Measurements from ENCODE around the gene PCDH9. TPM values are rescaled to one million over a fixed set of nuclear protein-coding genes. Genes with fewer than 3 reads are reported as not detected.

Gene PCDH9
- total and polyA plus RNA-seq, 2 of the 13 experiments (the other 11 are each of a cell fraction or from before 2014, with no cell fraction given): 0.09 TPM; not detected in 1

DNA sequence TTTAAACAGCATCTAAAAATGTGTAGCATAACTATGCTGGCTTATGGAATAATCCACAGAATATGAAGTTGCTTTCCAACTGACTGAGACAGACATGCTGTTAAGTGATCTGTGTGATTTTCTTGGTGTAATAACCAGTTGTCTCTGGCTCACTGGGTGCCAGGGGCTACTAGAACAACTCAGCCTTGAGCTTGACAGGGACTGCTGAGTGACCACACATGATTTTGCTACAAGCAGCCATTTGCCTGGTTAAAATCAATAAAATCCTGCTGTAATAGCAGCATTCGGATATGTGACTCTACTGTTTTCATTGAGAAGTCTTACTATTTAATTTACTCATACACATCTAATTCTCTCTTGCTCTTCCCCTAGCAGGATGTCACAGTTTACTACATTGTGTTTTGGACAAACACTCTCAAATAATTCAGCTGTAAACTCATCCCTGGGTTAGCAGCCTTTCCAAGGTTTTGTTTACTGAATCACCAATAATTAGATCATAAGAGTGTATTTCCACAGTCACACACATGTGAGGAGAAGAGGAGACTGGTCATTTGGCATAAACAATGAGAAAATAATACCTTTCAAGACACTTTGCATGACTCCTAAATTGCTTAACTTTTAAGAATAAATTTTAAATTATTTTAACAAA is 426.2 kb downstream of the PCDH9 start:
- Histone ChIP-seq H3K36me3 (replicated peaks in 1 of 2; ENCODE audit: control insufficient read depth in 1 of 2, insufficient read depth in 2 of 2, low read length in 2 of 2) (no peaks in the 10 kb centered on the region), H3K9me3 (ENCODE audit: low read length) (no peaks in the 10 kb centered on the region), H3K27ac (ENCODE audit: extremely low read length, insufficient read depth, low read length) (no peak overlapping the region), H4K20me1 (ENCODE audit: insufficient read depth, low read length) (no peaks in the 10 kb centered on the region), H3K4me1 (ENCODE audit: insufficient read depth, low read length) (no peaks in the 10 kb centered on the region), H3K27me3 (ENCODE audit: control insufficient read depth in 1 of 2, insufficient read depth in 2 of 2, low read length in 2 of 2) (no peaks in the 10 kb centered on the region; a peak in 1 of 5 replicates), H3K4me3 (replicated peaks in 1 of 3; ENCODE audit: insufficient read depth in 1 of 3, low read depth in 2 of 3, low read length in 3 of 3) (no peak overlapping the region), H3K79me2 (ENCODE audit: insufficient read depth, low read length) (no peaks in the 10 kb centered on the region), H3K9ac (ENCODE audit: insufficient read depth, low read depth, low read length) (no peak overlapping the region), H3K4me2 (ENCODE audit: low read depth, low read length) (no peak overlapping the region), H2AFZ (ENCODE audit: low read length) (no peak overlapping the region)
- TF ChIP-seq, protein P1, sequence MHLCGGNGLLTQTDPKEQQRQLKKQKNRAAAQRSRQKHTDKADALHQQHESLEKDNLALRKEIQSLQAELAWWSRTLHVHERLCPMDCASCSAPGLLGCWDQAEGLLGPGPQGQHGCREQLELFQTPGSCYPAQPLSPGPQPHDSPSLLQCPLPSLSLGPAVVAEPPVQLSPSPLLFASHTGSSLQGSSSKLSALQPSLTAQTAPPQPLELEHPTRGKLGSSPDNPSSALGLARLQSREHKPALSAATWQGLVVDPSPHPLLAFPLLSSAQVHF (CRISPR knock-in tag; IDR thresholded peaks at IDR 0.05): no peak
- TF ChIP-seq REL (CRISPR knock-in tag; conservative IDR thresholded peaks at IDR 0.05) (no peak), ZNF644 (CRISPR knock-in tag; IDR thresholded peaks at IDR 0.05; ENCODE audit: low read depth) (no peak)
- TF ChIP-seq, protein P2, sequence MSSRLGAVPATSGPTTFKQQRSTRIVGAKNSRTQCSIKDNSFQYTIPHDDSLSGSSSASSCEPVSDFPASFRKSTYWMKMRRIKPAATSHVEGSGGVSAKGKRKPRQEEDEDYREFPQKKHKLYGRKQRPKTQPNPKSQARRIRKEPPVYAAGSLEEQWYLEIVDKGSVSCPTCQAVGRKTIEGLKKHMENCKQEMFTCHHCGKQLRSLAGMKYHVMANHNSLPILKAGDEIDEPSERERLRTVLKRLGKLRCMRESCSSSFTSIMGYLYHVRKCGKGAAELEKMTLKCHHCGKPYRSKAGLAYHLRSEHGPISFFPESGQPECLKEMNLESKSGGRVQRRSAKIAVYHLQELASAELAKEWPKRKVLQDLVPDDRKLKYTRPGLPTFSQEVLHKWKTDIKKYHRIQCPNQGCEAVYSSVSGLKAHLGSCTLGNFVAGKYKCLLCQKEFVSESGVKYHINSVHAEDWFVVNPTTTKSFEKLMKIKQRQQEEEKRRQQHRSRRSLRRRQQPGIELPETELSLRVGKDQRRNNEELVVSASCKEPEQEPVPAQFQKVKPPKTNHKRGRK (CRISPR knock-in tag; IDR thresholded peaks at IDR 0.05): no peak
- intact Hi-C loops (cut with micrococcal nuclease; ENCODE audit: unreplicated experiment) (no loop called here), in situ Hi-C loops (cut with HindIII; ENCODE audit: extremely low pct_ligation_motif_present, low pct_unique_long_range_greater_than_20kb) (no loop called here)
- DNase-seq (ENCODE audit: low spot score): no peak
- ChIA-PET CTCF (ENCODE audit: low intra/inter-chr PET ratio, low total read pairs) (no interaction called here), POLR2A (no interaction called here)
- ATAC-seq: no peak
- no peak for FAIRE-seq
- no TSS peak for BruUV-seq (replicated peaks)
- 0% methylated on average over 1 of the region's 1 CpG for WGBS (ENCODE audit: low lambda C conversion rate)
